ENCODE measurements around the gene ALCAM. TPM values are rescaled to one million over a fixed set of nuclear protein-coding genes. Genes with fewer than 3 reads are reported as not detected.
A peak's percentile ranks its signal among the peaks of the same experiment; 100 is the strongest.

ALCAM gene
- total RNA-seq, result 10 to 100 TPM in 1 of 2 donors, 1 to 10 TPM in 1; 3.3 to 16.5 TPM

DNA sequence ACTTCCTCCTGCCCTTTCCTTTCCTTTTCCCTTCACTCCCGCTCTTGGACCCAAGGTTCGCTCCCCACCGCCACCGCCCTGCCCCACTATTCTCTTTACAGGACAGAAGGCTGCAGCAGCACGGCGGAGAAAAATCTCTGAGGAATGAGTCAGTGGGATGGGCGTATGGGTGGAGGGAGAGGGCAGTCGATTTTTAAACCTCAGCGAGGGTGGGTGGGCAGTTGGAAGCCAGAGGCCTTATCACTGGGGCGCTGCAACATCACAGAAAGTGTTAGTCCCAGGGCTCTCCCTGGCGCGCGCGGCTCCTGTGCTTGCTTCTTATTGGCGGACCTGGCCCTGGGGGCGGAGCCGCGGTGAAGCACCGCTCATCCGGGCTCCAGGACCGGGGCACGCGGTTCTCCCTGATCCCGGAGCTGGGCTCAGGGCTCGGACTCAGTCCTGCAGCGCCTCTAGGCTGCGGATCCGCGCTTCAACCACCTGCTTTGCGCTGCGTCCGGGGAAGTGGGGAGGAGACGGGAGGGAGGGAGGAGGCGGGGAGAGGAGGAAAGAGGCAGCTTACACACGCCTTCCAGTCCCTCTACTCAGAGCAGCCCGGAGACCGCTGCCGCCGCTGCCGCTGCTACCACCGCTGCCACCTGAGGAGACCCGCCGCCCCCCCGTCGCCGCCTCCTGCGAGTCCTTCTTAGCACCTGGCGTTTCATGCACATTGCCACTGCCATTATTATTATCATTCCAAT lies at the start of gene ALCAM:
Gene ALCAM, plus strand, starts transcription at position 584 of the 737 bp plus-strand sequence.
- Histone ChIP-seq H3K9me3 (no peaks in the 10 kb centered on the region), H3K4me3 (peak within 1 kb of the TSS; percentile 43 to 60), H3K27ac (peak within 1 kb of the TSS; percentile 47 to 67), H3K36me3 (no peaks in the 10 kb centered on the region), H3K4me1 (peaks cover 0 to 34% of the 10 kb centered on the region in 2 donors), H3K27me3 (no peaks in the 10 kb centered on the region)
- peak; percentile 92 for DNase-seq (ENCODE audit: low spot score)
- TF ChIP-seq, protein P1, sequence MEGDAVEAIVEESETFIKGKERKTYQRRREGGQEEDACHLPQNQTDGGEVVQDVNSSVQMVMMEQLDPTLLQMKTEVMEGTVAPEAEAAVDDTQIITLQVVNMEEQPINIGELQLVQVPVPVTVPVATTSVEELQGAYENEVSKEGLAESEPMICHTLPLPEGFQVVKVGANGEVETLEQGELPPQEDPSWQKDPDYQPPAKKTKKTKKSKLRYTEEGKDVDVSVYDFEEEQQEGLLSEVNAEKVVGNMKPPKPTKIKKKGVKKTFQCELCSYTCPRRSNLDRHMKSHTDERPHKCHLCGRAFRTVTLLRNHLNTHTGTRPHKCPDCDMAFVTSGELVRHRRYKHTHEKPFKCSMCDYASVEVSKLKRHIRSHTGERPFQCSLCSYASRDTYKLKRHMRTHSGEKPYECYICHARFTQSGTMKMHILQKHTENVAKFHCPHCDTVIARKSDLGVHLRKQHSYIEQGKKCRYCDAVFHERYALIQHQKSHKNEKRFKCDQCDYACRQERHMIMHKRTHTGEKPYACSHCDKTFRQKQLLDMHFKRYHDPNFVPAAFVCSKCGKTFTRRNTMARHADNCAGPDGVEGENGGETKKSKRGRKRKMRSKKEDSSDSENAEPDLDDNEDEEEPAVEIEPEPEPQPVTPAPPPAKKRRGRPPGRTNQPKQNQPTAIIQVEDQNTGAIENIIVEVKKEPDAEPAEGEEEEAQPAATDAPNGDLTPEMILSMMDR (IDR thresholded peaks at IDR 0.05), result peak; percentile 21 to 72

DNA sequence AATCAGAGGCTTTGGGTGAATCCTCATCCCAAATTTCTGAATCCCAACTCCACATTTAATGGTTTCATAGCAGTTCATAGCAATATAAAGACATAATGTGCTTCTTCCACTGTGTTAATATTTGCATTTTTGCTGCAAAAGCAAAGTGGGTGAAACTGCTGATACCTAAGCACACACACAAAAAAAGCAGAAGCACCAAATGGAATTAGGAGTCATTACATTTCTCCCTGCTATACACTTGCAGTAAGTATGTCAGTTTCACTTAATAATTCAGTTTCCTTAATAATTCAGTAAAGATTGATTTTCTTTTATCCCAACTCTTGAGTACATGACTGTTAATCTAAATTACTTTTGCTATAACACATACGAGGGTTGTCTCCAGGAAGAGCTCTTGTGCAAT lies 48.9 kb upstream of the ALCAM start:
- Histone ChIP-seq H3K4me3 (no peak overlapping the region), H3K27me3 (no peaks in the 10 kb centered on the region), H3K4me1 (no peaks in the 10 kb centered on the region), H3K9me3 (no peaks in the 10 kb centered on the region), H3K27ac (no peak overlapping the region), H3K36me3 (no peaks in the 10 kb centered on the region)
- TF ChIP-seq, protein P1 (IDR thresholded peaks at IDR 0.05), result no peak
- DNase-seq (ENCODE audit: low spot score), result no peak

- DNase-seq (ENCODE audit: low spot score), result no peak
- no peaks in the 10 kb centered on the region for H3K4me1 ChIP-seq
- no peaks in the 10 kb centered on the region for H3K9me3 ChIP-seq
- TF ChIP-seq, protein P1 (IDR thresholded peaks at IDR 0.05), result no peak
- no peak overlapping the region for H3K4me3 ChIP-seq
- H3K36me3 ChIP-seq, result no peaks in the 10 kb centered on the region
- no peaks in the 10 kb centered on the region for H3K27me3 ChIP-seq
- H3K27ac ChIP-seq, result no peak overlapping the region
These were observed 44.0 kb upstream of the ALCAM start for GRCh38 chr3:105322570-105323273.

GRCh38 chr3:105323274-105323599 lies 43.5 kb upstream of the ALCAM start:
- Histone ChIP-seq H3K36me3 (no peaks in the 10 kb centered on the region), H3K27ac (no peak overlapping the region), H3K4me1 (no peaks in the 10 kb centered on the region), H3K4me3 (no peak overlapping the region), H3K9me3 (no peaks in the 10 kb centered on the region), H3K27me3 (no peaks in the 10 kb centered on the region)
- TF ChIP-seq, protein P1 (IDR thresholded peaks at IDR 0.05), result no peak
- no peak for DNase-seq (ENCODE audit: low spot score)

- Histone ChIP-seq H3K27ac (no peak overlapping the region), H3K9me3 (no peaks in the 10 kb centered on the region), H3K36me3 (no peaks in the 10 kb centered on the region), H3K27me3 (no peaks in the 10 kb centered on the region), H3K4me3 (no peak overlapping the region), H3K4me1 (no peaks in the 10 kb centered on the region)
- TF ChIP-seq, protein P1 (IDR thresholded peaks at IDR 0.05), result no peak
- no peak for DNase-seq (ENCODE audit: low spot score)
These were observed 41.8 kb upstream of the ALCAM start for GRCh38 chr3:105324951-105325350.
